ENCODE results near the gene NSRP1.

DNA sequence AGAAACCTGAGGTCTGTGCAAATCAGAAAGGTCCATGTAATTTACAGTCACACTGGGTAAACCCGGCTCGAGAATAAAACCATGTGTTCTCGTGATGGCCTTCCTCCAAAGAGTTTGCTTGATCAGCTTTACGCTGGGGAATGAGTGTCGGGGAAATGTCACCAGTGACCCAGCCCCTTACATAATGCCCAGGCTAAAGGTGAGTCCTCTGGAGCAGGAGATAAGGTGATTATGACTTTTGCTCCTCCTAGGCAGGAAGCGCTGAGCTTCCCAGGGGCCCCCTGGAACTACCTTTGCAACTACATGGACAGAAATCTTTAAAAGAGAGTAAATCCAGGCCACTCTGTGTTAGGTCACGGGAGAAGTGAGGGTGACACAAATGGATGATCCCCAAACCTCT is 103.2 kb downstream of the NSRP1 start:
- TF ChIP-seq, protein P1, sequence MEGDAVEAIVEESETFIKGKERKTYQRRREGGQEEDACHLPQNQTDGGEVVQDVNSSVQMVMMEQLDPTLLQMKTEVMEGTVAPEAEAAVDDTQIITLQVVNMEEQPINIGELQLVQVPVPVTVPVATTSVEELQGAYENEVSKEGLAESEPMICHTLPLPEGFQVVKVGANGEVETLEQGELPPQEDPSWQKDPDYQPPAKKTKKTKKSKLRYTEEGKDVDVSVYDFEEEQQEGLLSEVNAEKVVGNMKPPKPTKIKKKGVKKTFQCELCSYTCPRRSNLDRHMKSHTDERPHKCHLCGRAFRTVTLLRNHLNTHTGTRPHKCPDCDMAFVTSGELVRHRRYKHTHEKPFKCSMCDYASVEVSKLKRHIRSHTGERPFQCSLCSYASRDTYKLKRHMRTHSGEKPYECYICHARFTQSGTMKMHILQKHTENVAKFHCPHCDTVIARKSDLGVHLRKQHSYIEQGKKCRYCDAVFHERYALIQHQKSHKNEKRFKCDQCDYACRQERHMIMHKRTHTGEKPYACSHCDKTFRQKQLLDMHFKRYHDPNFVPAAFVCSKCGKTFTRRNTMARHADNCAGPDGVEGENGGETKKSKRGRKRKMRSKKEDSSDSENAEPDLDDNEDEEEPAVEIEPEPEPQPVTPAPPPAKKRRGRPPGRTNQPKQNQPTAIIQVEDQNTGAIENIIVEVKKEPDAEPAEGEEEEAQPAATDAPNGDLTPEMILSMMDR (IDR thresholded peaks at IDR 0.05), result no peak
- TF ChIP-seq POLR2A (IDR thresholded peaks at IDR 0.05) (no peak), POLR2AphosphoS5 (IDR thresholded peaks at IDR 0.05) (no peak)
